ENCODE data around the gene FBXO3.
A peak's percentile ranks its signal among the peaks of the same experiment; 100 is the strongest.

FBXO3 gene

DNA sequence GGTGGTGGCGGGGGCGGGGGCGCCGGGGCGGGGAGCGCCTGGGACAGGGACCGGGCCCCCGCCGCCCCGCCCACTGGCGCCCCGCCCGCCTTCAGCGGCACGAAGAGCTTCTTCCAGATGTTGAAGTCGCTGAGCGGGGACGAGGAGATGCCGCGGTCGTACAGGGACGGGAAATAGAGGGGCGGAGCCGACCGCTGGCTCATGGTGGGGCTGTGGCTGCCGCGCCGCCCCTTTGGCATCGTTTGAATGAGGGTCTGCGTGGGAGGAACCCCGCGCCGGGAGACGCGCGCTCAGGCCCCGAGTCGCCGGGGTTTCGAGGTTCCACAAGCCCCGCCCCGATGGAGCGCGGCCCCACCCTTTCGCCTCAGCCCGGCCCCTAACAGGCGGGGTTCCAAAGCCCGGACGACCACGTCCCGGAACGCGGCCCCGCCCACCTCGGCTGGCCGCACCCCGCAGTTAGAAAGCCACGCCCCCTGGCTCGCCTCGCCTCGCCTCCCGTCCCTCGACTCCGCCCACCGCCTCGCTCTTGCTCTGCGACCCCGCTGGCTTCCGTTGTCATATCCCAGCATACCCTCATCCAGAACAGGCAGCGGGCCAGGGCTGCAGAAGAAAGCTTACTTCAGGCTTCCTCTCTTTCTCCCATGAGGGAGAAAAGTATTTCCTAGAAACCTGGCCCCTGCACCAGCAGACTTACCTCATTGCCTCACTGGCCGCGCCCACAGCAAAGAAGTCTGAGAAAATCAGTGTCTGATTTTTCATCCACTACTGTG lies 73.6 kb downstream of the FBXO3 start, which contains the start of gene C11orf91:
Gene C11orf91, minus strand, starts transcription at position 325 of the 770 bp plus-strand sequence. Its CDS starts 86 bp downstream, at position 239.
- peak; percentile 96 for DNase-seq

DNA sequence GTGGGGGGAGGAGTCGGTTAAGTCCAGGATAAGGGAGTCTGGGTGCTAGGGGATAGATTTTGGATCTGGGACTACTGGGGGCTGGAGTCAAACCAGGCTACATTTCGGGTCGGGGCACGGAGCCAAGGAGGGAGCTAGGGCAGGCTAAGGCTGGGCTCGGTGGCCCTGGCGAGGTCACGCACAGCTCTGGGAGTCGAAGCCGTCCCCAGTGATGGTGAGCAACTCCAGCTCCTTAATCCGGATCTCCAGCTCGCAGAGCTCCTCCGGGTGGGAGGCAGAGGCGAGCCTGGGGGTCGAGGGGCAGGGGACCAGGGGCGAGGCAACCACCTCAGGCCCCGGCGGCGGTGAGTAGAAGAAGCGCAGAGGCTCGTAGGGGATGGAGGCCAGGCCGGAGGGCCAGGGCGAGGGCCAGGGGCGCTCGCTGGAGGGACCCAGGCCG lies 74.2 kb downstream of the FBXO3 start:
- no peak for DNase-seq

GRCh38 chr11:33699515-33700062 lies 74.7 kb downstream of the FBXO3 start:
- DNase-seq: no peak

DNA sequence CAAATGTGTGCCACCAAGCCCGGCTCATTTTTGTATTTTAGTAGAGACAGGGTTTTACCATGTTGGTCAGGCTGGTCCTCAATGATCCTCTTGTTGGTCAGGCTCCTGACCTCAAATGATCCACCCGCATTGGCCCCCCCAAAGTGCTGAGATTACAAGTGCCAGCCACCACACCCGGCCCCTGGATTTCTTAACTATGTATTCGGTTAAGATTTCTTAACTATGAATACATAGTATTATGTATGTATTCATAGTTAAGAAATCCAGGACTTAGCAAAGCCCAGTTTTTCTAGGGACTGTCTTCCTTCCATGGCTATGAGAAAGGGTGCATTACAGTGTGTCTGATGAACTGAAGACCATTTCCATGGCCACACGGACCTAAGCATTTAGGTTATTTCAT lies 75.4 kb downstream of the FBXO3 start:
- DNase-seq: no peak

GRCh38 chr11:33697997-33698396 lies 76.3 kb downstream of the FBXO3 start:
- no peak for DNase-seq

DNA sequence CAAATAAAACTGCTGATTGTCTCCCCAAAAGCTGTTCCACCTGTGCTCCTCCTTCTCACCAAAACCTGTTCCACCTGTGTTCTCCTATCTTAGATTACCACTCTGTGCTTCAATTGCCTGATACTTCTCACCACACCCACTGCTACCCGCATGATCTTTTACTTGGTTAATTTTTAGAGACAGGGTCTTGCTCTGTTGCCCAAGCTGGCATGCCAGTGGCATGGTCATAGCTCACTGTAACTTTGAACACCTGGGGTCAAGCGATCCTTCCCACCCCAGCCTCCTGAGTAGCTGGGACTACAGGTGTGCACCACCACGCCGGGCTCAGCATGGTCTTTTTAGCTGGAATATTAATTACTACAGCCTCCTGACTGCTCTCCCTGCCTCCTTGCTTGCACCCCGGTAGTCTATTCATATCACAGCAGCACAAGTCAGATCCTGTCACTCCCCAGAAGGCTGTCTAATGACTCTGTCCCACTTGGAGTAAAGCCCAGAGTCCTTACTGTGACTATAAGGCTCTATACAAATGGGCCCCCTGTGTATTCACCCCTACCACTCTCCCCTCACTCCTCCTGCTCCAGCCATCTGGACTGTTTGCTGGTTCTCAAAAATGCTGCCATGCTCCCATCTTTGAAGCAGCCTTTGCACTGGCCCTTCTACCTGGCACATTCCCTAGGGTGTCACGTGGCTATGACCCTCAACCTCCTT lies 77.2 kb downstream of the FBXO3 start:
- no peak for DNase-seq

DNA sequence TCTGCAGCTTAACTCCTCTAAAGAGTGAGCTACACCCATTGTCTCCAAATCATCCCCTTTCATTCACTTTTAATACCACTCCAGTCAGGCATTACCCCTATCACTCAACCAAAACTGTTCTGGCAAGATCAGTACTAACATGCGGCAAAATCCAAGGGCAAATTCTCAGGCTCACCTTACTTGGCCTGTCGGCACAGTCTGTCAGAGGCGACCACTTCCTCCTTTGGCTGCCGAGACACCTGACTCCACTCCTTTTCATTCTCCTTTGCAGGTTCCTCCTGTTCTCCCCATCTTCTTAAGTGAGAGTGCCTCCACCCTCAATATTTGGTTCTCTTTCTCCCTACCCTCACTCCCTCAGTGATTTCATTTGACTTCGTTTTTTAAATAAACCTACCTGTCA lies 77.9 kb downstream of the FBXO3 start:
- DNase-seq: no peak

DNA sequence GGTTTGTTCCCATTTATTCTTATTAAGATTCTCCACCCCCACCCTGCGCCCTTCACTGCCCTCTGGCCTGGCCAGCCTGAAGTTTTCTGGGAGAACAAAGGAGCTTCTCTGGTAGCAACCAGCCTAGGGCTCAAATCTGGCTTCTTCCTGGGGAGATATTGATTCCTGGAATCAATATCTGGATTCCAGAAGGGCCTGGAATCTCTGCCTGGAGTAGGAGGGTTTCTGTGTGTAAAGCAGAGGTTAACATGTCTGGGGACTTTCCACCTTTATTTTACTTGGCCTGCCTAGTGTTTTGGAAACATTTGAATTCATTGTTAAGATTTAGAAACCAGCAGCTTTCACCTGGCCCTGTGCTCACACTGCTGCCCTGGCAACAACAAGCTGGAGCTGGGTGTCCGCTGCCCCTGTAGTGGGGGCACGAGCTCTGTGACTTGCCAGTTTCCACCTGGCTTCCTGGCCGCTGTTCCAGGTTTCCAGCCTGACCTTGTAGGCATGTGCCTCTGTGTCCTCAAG lies 79.2 kb downstream of the FBXO3 start:
- no peak for DNase-seq

GRCh38 chr11:33694346-33695050 lies 79.8 kb downstream of the FBXO3 start:
- DNase-seq: no peak

DNA sequence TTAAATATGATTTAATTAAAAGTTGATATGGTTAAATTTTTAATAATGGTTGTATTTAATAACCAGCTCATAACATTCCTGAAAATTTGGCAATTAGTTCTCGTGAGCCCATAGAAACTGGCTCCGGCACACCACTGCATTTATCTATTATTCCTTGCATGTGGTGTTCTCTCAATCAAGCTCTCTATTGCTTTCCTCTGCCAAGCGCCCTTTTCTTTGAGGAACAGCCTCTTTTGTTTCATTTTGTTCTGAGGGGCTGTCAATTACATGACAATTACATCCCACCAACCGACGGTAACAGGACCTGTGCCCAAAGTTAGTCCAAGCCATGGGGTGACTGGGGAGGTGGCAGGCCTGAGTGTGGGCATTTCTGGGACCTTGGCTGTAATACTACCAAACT lies 81.8 kb downstream of the FBXO3 start:
- no peak for DNase-seq

DNA sequence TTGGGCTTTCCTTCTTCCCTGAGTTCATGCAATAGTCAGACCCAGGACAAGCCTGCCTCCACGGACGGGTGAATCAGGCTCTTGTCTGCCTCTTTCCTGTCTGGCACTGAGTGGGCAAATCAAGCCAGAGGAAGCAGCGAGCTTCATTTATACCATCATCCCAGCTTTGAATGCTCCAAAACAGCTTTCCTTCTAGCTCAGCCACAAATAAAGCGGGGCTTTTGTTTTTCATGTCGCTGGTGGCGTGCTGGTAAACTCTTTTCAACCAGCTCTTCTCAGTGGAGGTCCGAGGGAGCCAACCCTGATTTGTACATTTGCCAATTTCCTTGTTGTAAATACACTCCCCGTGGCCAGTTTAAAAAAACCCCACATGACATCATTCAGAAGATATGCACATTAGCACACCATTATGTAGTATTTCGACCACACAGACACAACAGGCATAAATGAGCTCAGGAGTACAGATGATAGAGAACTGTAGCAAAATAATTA lies 82.3 kb downstream of the FBXO3 start:
- peak; percentile 88 for DNase-seq

DNA sequence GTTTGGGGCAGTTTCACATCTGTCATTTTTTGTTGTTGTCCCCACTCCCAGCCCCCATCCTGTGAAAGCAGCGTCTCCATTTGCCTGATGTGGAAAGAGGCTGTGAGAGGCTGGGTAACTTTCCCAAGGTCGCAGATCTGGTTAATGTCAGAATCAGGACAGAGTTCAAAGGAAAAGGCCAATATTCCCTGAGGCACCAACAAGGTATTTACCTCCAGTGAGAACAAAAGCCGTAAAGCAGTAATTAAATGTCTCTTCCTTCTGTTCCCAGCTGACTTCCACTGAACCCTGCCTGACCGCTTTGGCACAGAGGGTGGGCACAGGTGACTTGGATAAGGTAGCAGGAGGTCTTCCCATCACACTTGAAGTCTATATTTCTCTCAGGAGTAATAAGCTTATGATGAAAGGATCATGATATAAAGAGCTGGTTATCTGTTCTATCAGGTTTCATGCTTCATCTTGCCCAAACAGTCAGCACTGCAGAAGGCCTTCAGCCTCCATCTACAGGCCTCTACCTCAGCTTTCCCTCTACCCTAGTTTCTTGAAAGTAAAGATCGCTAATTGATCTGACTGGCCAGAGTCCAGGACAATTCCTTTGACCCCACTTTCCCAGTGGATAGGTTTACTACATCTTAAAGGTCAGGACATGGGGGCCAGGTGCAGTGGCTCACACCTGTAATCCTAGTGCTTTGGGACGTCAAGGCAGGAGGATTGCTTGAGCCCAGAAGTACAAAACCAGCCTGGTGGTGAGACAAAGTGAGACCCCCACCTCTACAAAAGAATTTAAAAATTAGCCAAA lies 83.1 kb downstream of the FBXO3 start:
- no peak for DNase-seq

Measured in NCI-H345 (cell line).